Osteoblast (primary cell): ENCODE measurements around the gene CD8A. TPM values are rescaled to one million over a fixed set of nuclear protein-coding genes. Genes with fewer than 3 reads are reported as not detected.

ENCODE experiments used
- DNase-seq: peaks from one replicate; pipeline ENCODE4 v3.0.0; 2011; ENCODE audit warnings: low spot score, mixed read lengths; ENCODE audit not compliant: insufficient read length; ENCODE audit errors: missing footprints
- H2AFZ ChIP-seq: 2 replicates; pipeline ENCODE4 v1.6.0; 2011; ENCODE audit warnings: mild to moderate bottlenecking, low read length
- H3K27ac ChIP-seq: 2 replicates; pipeline ENCODE4 v1.5.1; 2011; ENCODE audit warnings: mild to moderate bottlenecking, low read depth, low read length, moderate library complexity
- H3K27me3 ChIP-seq: 2 replicates; pipeline ENCODE4 v1.6.0; 2012; ENCODE audit warnings: mild to moderate bottlenecking, control low read depth, inconsistent platforms, low read length, moderate library complexity; ENCODE audit not compliant: insufficient read depth
- H3K36me3 ChIP-seq: 2 replicates; pipeline ENCODE4 v1.5.1; 2011; ENCODE audit warnings: mild to moderate bottlenecking, low read length, control low read depth, moderate library complexity; ENCODE audit not compliant: insufficient read depth
- H3K4me1 ChIP-seq: 2 replicates; pipeline ENCODE4 v1.5.1; 2011; ENCODE audit warnings: mild to moderate bottlenecking, low read length, control low read depth, moderate library complexity; ENCODE audit not compliant: insufficient read depth
- H3K4me2 ChIP-seq: 2 replicates; pipeline ENCODE4 v1.6.0; 2011; ENCODE audit warnings: mild to moderate bottlenecking, low read length; ENCODE audit not compliant: insufficient read depth
- H3K4me3 ChIP-seq: fragments of 200-600 bp; sonication (generic); 3 replicates; pipeline ENCODE4 v1.5.1; 2012; ENCODE audit warnings: mild to moderate bottlenecking, low read length, inconsistent platforms; ENCODE audit not compliant: insufficient read depth
- H3K79me2 ChIP-seq: 2 replicates; pipeline ENCODE4 v1.6.0; 2012; ENCODE audit warnings: mild to moderate bottlenecking, low read length, control low read depth, inconsistent platforms; ENCODE audit not compliant: insufficient read depth
- H3K9me3 ChIP-seq: 2 replicates; pipeline ENCODE4 v1.5.1; 2011; ENCODE audit warnings: low read depth, low read length, control low read depth
- H4K20me1 ChIP-seq: 2 replicates; pipeline ENCODE4 v1.6.0; 2012; ENCODE audit warnings: mild to moderate bottlenecking, low read length, control low read depth; ENCODE audit not compliant: insufficient read depth
- CTCF ChIP-seq: IDR thresholded peaks from 2 replicates; pipeline ENCODE4 v1.5.1; 2011; ENCODE audit warnings: mild to moderate bottlenecking, low read depth, low read length, moderate library complexity; ENCODE audit errors: extremely low read depth
- total RNA-seq: library from RNA; depleted of rRNA; stranded (reverse); fragments of >200 nt; gene quantifications from 2 replicates; pipeline ENCODE4 v1.2.3, GENCODE V29; 2012

The CD8A gene
- total RNA-seq, 1 donor = not detected

DNA sequence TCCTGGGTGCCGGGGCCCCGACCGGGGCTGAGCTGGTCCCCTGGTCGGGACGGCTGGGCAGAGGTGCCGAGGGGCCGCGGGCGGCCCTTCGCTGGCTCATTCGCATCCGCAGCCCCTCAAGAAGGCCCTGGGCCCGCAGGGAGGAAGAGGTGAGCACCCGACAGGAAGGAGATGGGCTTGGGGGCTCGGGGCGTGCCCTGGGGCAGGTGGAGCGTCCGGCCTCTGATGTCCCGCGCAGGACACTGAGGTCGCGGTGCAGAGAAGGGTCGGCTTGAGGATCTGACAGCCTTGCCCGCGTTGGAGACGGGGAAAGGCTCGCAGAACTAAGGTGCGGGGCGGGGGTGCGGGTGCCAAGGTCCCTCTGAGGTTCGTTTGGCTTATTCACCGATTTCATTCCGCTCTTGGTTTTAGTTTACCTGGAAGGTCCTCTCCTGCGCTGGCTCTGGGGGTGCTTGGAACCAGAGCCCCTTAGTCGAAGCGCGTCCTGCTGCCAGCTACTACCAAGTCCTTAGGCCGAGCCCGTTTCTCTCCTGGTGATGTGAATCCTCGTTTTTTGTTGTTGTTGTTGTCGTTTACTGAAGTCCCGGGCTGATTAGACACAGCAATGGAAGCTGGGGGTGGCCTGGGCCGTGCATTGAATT is 18.9 kb upstream of the CD8A start:
- Histone ChIP-seq H3K27me3 (peaks cover 33% of the 10 kb centered on the region), H2AFZ (no peak overlapping the region), H4K20me1 (no peaks in the 10 kb centered on the region), H3K4me1 (peaks cover 12% of the 10 kb centered on the region), H3K27ac (no peak overlapping the region), H3K36me3 (no peaks in the 10 kb centered on the region), H3K4me2 (no peak overlapping the region), H3K4me3 (no peak overlapping the region), H3K9me3 (no peaks in the 10 kb centered on the region), H3K79me2 (no peaks in the 10 kb centered on the region)
- no peak for TF ChIP-seq CTCF
- no peak for DNase-seq

GRCh38 chr2:86808315-86809161 is 17.8 kb upstream of the CD8A start:
- H3K4me2 ChIP-seq = peak overlapping the region; percentile 79
- TF ChIP-seq CTCF = peak; percentile 84
- peak overlapping the region; percentile 72 for H2AFZ ChIP-seq
- H3K9me3 ChIP-seq = no peaks in the 10 kb centered on the region
- H3K4me1 ChIP-seq = peaks cover 12% of the 10 kb centered on the region
- no peak overlapping the region for H3K27ac ChIP-seq
- H3K79me2 ChIP-seq = no peaks in the 10 kb centered on the region
- no peaks in the 10 kb centered on the region for H3K36me3 ChIP-seq
- H3K27me3 ChIP-seq = peaks cover 30% of the 10 kb centered on the region
- DNase-seq = peak; percentile 98
- H4K20me1 ChIP-seq = no peaks in the 10 kb centered on the region
- H3K4me3 ChIP-seq = peak overlapping the region; percentile 65

DNA sequence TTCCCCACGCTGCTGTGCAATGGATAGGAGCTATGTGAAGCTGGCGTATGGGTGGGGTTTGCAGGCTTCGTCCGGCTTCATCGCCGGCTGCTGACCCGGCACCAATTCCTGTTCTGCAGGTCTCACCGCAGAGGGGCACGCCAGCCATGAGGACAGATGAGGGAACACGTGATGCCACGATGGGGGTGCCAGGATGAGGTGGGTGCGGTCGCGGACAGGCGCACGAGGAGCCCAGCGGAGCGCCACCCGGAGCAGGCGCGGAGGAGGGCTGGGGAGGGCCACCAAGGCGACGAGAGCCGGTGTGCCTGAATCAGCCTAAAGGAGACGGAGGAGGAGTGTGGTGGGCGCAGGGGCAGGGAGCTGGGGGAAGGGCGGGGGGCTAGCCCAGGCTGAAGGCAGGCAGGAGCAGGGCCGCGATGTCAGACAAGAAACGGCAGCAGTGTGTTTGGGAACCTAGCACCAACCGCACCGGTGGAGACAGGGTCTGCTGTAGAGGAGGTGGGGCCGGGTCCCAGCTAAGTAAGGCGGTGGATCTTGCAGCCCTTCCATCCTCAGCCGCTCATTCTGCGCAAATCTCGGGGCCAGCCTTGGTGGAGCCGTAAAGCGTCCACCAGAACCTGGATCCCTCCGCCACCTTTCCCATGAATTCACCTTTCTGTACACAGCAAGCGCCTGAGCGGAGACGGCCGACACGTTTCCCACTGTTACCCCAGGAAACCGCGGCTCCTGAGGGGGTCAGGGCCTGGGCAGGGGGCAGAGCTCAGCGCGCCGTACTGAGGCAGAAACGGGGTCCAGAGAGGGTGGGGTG is 17.0 kb upstream of the CD8A start:
- no peaks in the 10 kb centered on the region for H3K36me3 ChIP-seq
- H3K9me3 ChIP-seq = no peaks in the 10 kb centered on the region
- peak overlapping the region; percentile 79 for H3K4me2 ChIP-seq
- TF ChIP-seq CTCF = no peak
- H3K4me3 ChIP-seq = peak overlapping the region; percentile 65
- no peaks in the 10 kb centered on the region for H3K79me2 ChIP-seq
- no peaks in the 10 kb centered on the region for H4K20me1 ChIP-seq
- H3K27ac ChIP-seq = no peak overlapping the region
- H3K27me3 ChIP-seq = peaks cover 30% of the 10 kb centered on the region
- DNase-seq = peak; percentile 88
- peaks cover 12% of the 10 kb centered on the region for H3K4me1 ChIP-seq
- peak overlapping the region; percentile 72 for H2AFZ ChIP-seq
